Suprapubic skin (tissue), 2 donors: ENCODE measurements around the gene TARM1.

ENCODE experiments used
- EP300 ChIP-seq: sonication (generic); formaldehyde crosslinking; IDR thresholded peaks from one replicate; pipeline ENCODE4 v1.6.1; 2017; ENCODE audit warnings: antibody characterized with exemption
- POLR2A ChIP-seq, 2 donors: fragments of 450-650 bp; IDR thresholded peaks; one replicate each; pipeline ENCODE4 v1.6.1; 2017; ENCODE audit warnings: antibody characterized with exemption in 2 of 2, mild to moderate bottlenecking in 2 of 2, moderate library complexity in 2 of 2

- TF ChIP-seq POLR2A (IDR thresholded peaks at IDR 0.05) (no peak), EP300 (no peak)
These were observed 6.3 kb downstream of the TARM1 start for GRCh38 chr19:54074851-54075250.
